GM18909 (cell line): ENCODE data around the gene RGS9.
"Not testable (repeated sequence)": the region's sequence is repeated elsewhere in the genome, so short reads cannot be mapped to it uniquely, and the experiment has no call there.

Experiments used
- ATAC-seq: cut with Tn5 transposase; IDR thresholded peaks from one replicate; pipeline ENCODE4 v1.9.1; 2021; ENCODE audit warnings: mild to moderate bottlenecking; ENCODE audit not compliant: unreplicated experiment, poor library complexity

The RGS9 gene

DNA sequence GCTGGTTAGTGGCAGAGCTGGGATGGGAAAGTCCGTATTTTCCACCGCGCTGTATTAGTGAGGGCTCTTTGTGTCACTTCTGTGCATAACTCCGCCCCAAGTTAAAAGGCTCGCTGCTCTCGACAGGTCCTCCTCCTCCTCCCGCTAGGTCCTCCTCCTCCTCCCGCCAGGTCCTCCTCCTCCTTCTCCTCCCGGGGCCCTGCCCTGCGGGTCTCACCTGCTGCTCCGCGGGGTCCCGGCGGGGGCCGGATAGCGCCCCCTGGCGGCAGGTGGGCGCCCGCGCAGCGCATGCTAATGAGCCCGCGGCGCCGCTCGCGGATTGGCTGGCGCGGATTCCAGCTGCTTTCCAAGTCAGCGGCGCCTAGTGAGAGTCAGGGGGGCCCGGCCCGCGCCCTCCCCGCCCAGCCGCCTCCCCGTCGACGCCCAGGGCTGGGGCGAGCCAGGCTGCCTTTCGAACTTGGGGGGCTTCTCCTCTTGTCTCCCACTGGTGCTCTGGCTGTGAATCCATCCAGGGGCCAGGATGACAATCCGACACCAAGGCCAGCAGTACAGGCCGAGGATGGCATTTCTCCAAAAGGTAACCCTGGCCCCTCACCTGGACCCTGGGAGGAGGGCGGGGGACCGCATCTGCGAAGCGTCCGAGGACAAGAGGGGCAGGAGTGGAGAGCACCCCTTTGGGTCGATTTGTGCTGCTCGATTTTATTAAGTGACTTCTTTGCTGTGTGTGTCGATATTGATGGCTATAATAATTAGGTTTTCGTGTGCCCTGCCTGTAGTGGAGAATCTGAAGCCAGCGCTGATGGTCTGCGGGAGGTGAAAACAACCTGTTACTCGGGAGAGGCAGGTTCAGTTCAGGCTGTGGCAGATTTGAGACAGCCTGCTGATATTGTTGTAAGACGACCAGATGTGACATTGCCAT is at the start of gene RGS9:
Gene RGS9 (plus strand): TSS at position 350 of the 919 bp plus-strand sequence. CDS start 171 bp downstream, at position 521.
- ATAC-seq = peak; percentile 89

DNA sequence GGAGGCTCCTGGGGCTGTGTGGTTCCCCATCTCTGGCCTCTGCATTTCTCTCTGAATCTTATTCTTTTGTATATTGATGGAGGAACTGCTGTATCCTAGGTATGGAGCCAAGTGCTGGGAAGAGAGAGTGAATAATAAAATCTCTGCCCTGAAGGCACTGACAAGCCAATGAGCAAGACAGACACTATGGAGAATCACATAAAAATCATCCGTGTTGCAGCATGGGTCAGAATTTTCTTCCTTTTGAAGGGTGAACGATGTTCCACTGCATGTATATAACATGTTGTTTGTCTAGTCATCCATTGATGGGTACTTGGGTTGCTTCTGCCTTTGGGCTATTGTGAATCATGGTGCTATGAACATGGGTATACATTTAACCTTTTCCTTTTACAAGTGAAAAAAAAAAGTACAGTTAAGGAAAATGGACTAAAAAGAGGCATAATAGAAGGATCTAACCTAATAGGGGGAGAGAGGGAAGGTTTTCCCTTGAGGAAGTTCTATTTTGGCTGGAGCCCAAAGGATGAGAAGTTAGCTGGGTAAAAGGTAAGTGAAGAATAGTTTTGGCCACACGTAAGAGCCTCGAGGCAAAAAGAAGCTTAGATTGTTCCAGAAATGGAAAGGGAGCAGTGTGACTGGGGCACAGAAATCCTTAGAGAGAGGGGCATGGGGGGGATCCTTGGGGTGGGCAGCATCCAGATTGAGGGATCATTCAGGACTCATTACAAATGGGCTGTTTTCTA is 48.4 kb upstream of the RGS9 start:
- ATAC-seq = no peak

DNA sequence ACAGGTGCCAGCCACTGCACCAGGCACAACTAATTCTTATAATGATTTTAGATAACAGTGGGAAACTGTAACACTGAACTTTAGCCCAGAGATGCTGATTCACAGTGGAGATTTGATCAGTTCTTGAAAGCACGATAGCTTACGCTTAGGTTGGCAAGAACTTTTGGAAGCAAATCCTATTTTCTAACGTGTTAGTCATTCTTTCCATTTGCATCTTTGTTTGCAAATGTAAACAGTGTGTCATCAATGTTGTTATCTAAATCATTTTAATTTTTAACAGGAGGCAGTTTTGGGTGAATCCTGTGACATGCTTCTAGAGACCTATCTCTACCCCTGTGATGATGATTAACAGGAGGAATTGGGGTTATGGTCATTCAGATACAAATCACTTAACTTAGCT is 44.9 kb upstream of the RGS9 start:
- no peak for ATAC-seq

DNA sequence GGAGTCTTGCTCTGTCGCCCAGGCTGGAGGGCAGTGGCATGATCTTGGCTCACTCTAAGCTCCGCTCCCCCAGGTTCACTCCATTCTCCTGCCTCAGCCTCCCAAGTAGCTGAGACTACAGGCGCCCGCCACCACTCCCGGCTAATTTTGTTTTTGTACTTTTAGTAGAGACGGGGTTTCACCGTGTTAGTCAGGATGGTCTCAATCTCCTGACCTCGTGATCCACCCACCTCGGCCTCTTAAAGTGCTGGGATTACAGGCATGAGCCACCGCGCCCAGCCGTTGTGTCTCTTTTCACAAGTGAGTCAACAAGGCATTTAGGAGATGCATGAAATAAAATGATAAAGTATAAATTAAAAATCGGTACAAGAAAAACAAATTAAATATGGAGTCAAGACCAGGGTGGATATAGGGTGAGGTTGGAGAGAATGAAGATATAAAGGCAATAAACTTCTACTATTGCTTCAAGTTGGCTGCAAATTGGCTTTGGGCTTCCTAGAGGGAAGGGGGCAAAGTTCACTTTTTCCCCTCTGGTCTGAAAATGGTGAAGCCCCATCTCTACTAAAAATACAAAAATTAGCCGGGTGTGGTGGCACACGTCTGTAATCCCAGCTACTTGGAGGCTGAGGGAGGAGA is 44.3 kb upstream of the RGS9 start:
- ATAC-seq = not testable (repeated sequence)

DNA sequence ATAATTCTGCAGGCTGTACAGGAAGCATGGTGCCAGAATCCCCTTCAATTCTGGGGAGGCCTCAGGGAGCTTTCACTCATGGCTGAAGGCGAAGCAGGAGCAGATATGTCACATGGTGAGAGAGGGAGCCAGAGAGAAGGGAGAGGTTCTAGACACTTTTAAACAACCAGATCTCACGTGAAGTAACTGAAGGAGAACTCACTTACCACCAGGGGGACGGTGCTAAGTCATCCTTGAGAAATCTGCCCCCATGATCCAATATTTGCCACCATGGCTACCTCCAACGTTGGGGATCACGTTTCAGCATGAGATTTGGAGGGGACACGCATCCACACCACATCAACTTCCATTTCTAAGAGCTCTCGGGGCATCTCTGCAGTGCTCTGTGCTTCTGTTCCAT is 43.2 kb upstream of the RGS9 start:
- ATAC-seq = no peak

GRCh38 chr17:65095465-65095864 is 41.7 kb upstream of the RGS9 start:
- ATAC-seq = no peak

- not testable (repeated sequence) for ATAC-seq
Observed at GRCh38 chr17:65096382-65096781, 40.8 kb upstream of the RGS9 start.

DNA sequence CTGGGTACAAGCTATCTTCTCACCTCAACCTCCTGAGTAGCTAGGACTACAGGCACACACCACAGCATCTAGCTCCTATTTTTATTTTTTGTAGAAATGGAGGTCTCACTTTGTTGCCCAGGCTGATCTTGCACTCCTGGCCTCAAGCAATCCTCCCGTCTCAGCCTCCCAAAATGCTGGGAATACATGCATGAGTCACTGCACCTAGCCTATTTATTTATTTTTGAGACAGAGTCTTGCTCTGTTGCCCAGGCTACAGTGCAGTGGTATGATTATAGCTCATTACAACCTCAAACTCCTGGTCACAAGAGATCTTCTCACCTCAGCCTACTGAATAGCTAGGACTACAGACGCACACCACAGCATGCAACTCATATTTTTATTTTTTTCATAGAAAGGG is 40.1 kb upstream of the RGS9 start:
- no peak for ATAC-seq

GRCh38 chr17:65099475-65099874 is 37.7 kb upstream of the RGS9 start:
- ATAC-seq = no peak

GRCh38 chr17:65099941-65100315 is 37.2 kb upstream of the RGS9 start:
- ATAC-seq = peak; percentile 76

DNA sequence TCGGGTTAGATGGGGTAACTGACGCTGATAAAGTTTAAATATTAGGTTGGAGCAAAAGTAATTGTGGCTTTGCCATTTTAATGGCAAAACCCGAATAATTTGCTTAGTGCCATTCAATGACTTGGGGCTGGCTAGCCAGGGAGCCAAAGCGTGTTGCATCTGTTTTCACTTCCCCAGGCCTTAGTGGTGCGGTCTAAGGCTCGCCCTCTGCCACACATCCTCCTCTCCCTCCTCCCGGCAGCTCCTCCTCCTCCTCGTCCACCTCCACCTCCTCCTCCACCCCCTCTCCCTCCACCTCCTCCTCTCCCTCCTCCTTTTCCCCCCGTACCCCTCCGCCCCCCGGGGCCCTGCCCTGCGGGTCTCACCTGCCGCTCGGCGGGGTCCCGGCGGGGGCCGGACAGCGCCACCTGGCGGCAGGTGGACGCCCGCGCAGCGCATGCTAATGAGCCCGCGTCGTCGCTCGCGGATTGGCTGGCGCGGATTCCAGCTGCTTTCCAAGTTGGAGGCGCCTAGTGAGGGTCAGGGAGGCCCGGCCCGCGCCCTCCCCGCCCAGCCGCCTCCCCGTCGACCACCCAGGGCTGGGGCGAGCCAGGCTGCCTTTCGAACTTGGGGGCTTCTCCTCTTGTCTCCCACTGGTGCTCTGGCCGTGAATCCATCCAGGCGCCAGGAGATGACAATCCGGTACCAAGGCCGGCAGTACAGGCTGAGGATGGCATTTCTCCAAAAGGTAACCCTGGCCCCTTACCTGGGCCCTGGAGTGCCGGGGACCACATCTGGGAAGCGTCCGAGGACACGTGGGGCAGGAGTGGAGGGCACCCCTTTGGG is 36.6 kb upstream of the RGS9 start:
- ATAC-seq = peak; percentile 78

DNA sequence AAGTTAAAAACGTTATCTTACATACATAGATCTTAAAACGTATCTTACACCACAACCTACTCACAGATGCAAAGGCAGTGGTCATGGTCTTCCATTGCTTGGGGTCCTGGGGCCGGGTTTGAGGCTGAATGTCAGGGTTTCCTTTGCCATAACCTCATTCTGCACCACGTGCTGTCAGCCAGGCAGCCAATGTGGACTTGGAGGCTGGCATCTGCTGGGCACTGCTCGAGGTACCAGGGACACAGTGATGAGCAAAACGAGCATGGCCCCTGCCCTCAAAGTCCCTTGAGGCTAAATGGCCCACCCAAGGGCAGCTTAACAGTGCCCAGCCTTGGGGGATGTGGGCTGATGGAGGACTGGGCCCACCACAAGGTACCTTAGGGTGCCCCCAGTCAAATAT is 35.8 kb upstream of the RGS9 start:
- no peak for ATAC-seq

DNA sequence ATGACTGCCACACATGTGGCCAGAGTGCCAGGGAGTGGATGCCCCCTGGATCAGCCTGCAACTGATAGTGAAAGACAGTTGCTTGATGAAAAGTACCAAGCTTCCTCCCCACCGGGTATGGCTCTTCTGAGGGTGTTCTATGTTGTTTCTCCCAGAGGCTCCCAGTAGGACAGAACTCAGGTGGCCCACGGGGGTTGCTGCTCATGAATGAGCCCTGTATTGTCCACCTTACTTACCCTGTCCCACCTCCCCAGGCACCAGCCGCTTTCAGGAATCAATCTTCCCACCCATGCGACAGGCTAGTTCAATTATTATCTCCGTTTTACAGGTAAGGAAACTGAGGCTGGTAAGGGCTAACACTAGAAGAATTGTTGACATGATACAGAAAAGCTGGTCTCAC is 34.9 kb upstream of the RGS9 start:
- no peak for ATAC-seq

DNA sequence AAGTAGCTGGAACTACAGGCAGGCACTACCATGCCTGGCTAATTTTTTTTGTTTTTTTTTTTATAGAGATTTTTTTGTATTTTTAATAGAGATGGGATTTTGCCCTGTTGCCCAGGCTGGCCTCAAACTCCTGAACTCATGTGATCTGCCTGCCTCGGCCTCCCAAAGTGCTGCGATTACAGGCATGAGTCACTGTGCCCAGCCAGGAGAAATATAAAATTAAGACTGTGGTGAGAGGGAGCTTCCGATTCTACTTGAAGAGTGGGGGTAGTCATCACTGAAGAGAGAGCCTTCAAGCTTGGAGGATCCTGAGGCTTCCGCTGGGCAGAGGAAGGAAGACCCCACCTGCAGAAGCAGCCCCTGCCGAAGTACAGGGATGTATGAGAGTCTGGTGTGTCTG is 34.4 kb upstream of the RGS9 start:
- no peak for ATAC-seq

DNA sequence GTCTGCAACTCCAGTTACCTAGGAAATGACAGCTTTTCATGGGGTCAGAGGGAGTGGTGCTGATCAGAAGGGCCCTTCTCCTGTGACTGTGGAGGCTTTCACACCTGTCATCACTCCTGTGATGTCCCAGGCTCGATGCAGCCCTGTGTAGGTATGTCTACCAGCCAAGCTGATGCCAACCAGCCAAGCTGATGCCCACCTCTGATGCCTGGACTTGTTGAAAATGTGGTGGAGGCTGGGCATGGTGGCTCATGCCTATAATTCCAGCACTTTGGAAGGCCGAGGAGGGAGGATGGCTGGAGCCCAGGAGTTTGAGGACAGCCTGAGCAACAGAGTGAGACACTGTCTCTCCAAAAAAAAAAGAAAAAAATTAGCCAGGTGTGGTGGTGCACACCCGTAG is 33.7 kb upstream of the RGS9 start:
- ATAC-seq = no peak

GRCh38 chr17:65103896-65104295 is 33.3 kb upstream of the RGS9 start:
- no peak for ATAC-seq

DNA sequence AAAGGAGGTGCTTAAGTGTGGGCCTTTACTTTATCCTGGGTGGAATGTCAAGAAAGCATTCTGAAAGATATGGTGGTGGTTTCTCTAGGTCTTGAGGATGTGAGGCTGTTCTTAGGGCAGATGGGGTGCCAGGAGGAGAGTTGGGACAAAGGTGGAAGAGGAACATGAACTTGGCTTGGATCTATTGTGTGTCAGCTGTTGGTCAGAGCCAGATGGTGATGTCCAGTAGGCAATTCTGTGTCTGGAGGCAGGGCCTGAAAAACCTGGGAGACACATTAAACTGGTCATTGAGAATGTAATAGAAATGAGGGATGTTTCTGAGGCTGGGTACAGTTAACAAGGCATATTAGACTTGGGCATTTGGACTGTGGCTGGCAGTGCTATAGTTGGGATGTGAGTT is 32.6 kb upstream of the RGS9 start:
- ATAC-seq = no peak

GRCh38 chr17:65104973-65105372 is 32.2 kb upstream of the RGS9 start:
- no peak for ATAC-seq

- no peak for ATAC-seq
Observed at GRCh38 chr17:65108152-65108551, 29.0 kb upstream of the RGS9 start.

DNA sequence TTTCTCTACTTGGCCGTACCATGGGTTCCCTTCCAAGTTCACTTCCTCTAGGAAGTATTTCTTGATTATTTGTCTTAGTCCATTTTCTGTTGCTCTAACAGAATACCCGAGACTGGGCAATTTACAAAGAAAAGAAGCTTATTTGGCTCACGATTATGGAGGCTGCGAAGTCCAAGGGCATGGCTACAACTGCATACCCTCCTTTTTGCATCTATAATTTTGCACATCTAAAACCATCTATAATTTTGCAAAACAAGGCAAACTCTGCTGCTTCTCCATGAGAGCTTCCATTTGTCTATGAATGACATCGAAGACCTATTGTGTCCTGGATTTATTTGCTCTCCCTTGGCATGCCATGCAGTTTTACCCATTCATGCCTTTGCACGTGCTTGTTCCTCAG is 27.6 kb upstream of the RGS9 start:
- no peak for ATAC-seq
